Right hindlimb (tissue), 1 donor: ENCODE results near the gene PMPCA.

Experiments
- DNase-seq: peaks from one replicate; pipeline ENCODE4 v3.0.0-alpha.2; 2018

Gene PMPCA

GRCh38 chr9:136463578-136463977, 53.1 kb downstream of the PMPCA start:
- no peak for DNase-seq

- no peak for DNase-seq
Measured at GRCh38 chr9:136464241-136464640, 53.8 kb downstream of the PMPCA start.

DNA sequence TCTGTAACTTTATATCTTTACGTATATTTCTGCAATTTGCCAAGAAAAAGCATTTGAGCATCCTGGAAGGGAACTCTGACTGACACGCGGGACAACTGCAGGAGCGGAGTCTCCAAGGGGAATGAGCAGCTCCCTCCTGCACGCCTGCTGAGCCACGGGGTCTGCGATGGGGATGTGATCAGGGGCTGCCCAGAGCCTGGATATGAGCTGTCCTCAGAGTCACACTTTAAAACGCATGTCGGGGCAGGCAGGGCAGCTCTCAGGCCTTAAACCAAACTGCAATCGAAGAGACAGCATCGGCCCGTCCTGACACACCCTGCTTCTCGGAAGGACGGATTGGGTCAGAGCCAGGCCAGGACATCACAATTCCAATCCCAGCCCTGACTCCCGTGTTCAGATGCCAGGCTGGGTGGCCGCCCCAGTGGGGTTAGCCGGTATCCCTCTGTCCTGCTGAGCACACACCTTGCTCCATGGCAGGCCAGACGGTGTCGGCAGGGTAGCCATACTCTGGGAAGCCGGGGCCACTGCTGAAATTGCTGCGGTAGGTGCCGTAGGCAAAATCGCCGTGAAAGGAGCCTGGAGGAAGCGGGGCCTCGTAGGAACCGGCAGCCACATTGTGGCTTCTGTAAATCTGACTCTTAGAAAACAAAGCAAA, 55.2 kb downstream of the PMPCA start:
- DNase-seq = no peak

GRCh38 chr9:136466155-136466541, 55.7 kb downstream of the PMPCA start:
- no peak for DNase-seq

DNA sequence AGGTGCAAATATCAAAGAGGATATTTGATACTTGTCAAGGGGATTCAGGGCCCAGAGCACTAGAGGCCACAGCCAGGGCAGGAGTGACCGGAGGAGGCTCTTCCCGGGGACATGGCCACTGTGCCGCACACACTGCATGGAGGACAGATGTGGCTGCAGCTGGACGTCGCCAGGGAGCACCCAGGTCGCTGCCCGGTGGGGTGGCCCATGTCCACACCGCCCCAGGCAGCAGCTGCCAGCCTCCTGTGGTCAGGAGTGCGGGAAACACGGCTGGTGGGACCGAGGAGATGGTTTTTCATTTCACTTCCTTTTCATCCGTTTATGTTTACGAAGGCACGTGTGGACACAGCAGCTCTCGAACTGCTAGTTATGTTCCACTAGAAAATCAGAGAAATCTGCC, 57.3 kb downstream of the PMPCA start:
- no peak for DNase-seq

GRCh38 chr9:136470356-136470755, 59.9 kb downstream of the PMPCA start:
- no peak for DNase-seq

DNA sequence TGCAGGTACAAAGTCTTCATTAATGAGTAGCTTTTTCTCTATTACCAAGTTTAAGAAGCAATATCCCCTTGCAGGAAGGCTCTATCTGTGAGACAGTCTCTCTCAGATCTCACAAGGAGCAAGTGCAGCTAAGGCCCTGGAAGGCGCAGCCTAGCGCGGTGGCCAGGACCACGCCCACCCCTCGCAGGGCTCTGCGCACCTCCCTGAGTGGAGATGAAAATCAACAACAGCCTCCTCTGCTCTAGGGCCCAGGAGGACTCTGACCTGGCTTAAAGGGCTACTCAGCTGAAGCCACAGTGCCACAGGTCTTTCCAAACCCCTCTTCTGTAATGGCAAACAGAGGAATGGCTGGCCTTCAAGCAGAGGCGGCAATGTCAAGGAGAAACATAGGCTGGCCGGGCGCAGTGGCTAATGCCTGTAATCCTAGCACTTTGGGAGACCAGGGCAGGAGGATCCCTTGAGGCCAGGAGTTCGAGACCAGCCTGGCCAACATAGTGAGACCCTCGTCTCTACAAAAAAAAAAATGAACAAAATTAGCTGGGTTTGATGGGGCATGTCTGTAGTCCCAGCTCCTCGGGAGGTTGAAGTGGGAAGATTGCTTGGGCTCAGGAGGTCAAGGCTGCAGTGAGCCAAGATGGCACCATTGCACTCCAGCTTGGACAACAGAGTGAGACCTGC, 60.5 kb downstream of the PMPCA start:
- no peak for DNase-seq

GRCh38 chr9:136471802-136472487, 61.5 kb downstream of the PMPCA start:
- DNase-seq = no peak

GRCh38 chr9:136472640-136473353, 62.3 kb downstream of the PMPCA start:
- DNase-seq = no peak

- DNase-seq = no peak
Measured at GRCh38 chr9:136473354-136473721, 62.9 kb downstream of the PMPCA start.
